MM.1S (cell line): ENCODE measurements around the gene CSGALNACT2.

Source experiments
- DNase-seq: peaks from one replicate; pipeline ENCODE4 v3.0.0-alpha.2; 2015
- H2AFZ ChIP-seq: fragments of 300-600 bp; sonication (generic); 2 replicates; pipeline ENCODE4 v1.6.0; 2016; ENCODE audit warnings: antibody characterized with exemption, low read length
- H3F3A ChIP-seq: fragments of 300-600 bp; sonication (generic); 2 replicates; pipeline ENCODE4 v1.6.1; 2016; ENCODE audit warnings: mild to moderate bottlenecking, antibody characterized with exemption, low read length, moderate library complexity, mixed read lengths; ENCODE audit not compliant: insufficient read depth
- H3K27ac ChIP-seq: fragments of 300-600 bp; sonication (generic); 2 replicates; pipeline ENCODE4 v1.5.1; 2016; ENCODE audit warnings: mild to moderate bottlenecking, low read length
- H3K27me3 ChIP-seq: fragments of 300-600 bp; sonication (generic); replicated peaks from 2 replicates; pipeline ENCODE4 v1.6.0; 2016; ENCODE audit warnings: low read length; ENCODE audit not compliant: insufficient read depth
- H3K36me3 ChIP-seq: fragments of 300-600 bp; sonication (generic); replicated peaks from 2 replicates; pipeline ENCODE4 v1.6.1; 2016; ENCODE audit warnings: mild to moderate bottlenecking, low read length, mixed read lengths; ENCODE audit not compliant: insufficient read depth
- H3K4me1 ChIP-seq: fragments of 300-600 bp; sonication (generic); 2 replicates; pipeline ENCODE4 v1.6.1; 2016; ENCODE audit warnings: low read length, mixed read lengths
- H3K4me2 ChIP-seq: fragments of 300-600 bp; sonication (generic); 2 replicates; pipeline ENCODE4 v1.6.0; 2016; ENCODE audit warnings: low read depth, low read length
- H3K4me3 ChIP-seq: fragments of 300-600 bp; sonication (generic); 2 replicates; pipeline ENCODE4 v1.5.1; 2016; ENCODE audit warnings: low read length, mixed read lengths
- H3K79me2 ChIP-seq: fragments of 300-600 bp; sonication (generic); 2 replicates; pipeline ENCODE4 v1.6.1; 2016; ENCODE audit warnings: mixed run types, low read length, mixed read lengths
- H3K9ac ChIP-seq: fragments of 300-600 bp; sonication (generic); 2 replicates; pipeline ENCODE4 v1.6.1; 2016; ENCODE audit warnings: low read length, mixed read lengths
- H3K9me2 ChIP-seq: fragments of 300-600 bp; sonication (generic); replicated peaks from 2 replicates; pipeline ENCODE4 v1.6.1; 2016; ENCODE audit warnings: mild to moderate bottlenecking, low read length, mixed read lengths; ENCODE audit not compliant: insufficient read depth
- H3K9me3 ChIP-seq: fragments of 300-600 bp; sonication (generic); replicated peaks from 2 replicates; pipeline ENCODE4 v1.6.1; 2016; ENCODE audit warnings: mild to moderate bottlenecking, low read length, mixed read lengths; ENCODE audit not compliant: insufficient read depth
- H4K20me1 ChIP-seq: fragments of 300-600 bp; sonication (generic); 2 replicates; pipeline ENCODE4 v1.6.1; 2016; ENCODE audit warnings: mild to moderate bottlenecking, low read length, moderate library complexity, mixed read lengths; ENCODE audit not compliant: insufficient read depth
- EZH2 ChIP-seq: fragments of 300-600 bp; sonication (generic); optimal IDR thresholded peaks from 2 replicates; pipeline ENCODE3; 2017; ENCODE audit warnings: low read depth, mild to moderate bottlenecking, antibody characterized with exemption, low read length, mixed read lengths
- EZH2phosphoT487 ChIP-seq: fragments of 300-600 bp; sonication (generic); IDR thresholded peaks from 2 replicates; pipeline ENCODE4 v1.6.1; 2018; ENCODE audit warnings: antibody characterized with exemption, low read length
- TF ChIP-seq, protein P1 (sequence below): fragments of 300-600 bp; sonication (generic); IDR thresholded peaks from 2 replicates; pipeline ENCODE4 v1.5.1; 2016; ENCODE audit warnings: antibody characterized with exemption, low read length, mixed read lengths

CSGALNACT2 gene

DNA sequence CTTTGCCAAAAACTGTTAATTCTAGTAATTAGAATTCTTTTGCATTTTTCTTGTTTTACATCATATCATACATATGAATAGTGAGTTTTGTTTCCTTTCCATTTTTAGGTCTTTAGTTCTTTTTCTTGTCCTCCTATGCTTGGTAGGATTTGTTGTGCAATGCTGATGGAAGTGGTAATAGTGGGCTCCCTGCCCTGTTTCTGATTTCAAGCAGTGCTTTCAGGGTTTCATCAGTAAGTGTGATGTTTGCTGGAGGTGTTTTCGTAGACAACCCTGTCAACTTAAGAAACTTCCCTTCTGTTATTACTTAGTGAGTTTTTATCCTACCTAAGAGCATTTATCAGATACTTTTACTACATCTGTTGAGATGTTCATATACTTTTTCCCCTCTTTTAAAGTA lies 50.5 kb downstream of the CSGALNACT2 start:
- no peak overlapping the region for H3K4me2 ChIP-seq
- H3K4me3 ChIP-seq, result no peak overlapping the region
- no peaks in the 10 kb centered on the region for H3F3A ChIP-seq
- H3K79me2 ChIP-seq, result no peaks in the 10 kb centered on the region
- H3K27ac ChIP-seq, result no peak overlapping the region
- H3K36me3 ChIP-seq, result no peaks in the 10 kb centered on the region; the same call in 1 of the 2 replicates
- H3K9me3 ChIP-seq, result no peaks in the 10 kb centered on the region
- no peaks in the 10 kb centered on the region for H3K27me3 ChIP-seq
- TF ChIP-seq, protein P1, sequence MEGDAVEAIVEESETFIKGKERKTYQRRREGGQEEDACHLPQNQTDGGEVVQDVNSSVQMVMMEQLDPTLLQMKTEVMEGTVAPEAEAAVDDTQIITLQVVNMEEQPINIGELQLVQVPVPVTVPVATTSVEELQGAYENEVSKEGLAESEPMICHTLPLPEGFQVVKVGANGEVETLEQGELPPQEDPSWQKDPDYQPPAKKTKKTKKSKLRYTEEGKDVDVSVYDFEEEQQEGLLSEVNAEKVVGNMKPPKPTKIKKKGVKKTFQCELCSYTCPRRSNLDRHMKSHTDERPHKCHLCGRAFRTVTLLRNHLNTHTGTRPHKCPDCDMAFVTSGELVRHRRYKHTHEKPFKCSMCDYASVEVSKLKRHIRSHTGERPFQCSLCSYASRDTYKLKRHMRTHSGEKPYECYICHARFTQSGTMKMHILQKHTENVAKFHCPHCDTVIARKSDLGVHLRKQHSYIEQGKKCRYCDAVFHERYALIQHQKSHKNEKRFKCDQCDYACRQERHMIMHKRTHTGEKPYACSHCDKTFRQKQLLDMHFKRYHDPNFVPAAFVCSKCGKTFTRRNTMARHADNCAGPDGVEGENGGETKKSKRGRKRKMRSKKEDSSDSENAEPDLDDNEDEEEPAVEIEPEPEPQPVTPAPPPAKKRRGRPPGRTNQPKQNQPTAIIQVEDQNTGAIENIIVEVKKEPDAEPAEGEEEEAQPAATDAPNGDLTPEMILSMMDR, result no peak
- TF ChIP-seq EZH2phosphoT487, result no peak
- no peak for TF ChIP-seq EZH2
- no peaks in the 10 kb centered on the region for H4K20me1 ChIP-seq
- H3K9me2 ChIP-seq, result no peaks in the 10 kb centered on the region
- no peak overlapping the region for H3K9ac ChIP-seq
- DNase-seq, result no peak
- H3K4me1 ChIP-seq, result no peaks in the 10 kb centered on the region
- no peak overlapping the region for H2AFZ ChIP-seq

DNA sequence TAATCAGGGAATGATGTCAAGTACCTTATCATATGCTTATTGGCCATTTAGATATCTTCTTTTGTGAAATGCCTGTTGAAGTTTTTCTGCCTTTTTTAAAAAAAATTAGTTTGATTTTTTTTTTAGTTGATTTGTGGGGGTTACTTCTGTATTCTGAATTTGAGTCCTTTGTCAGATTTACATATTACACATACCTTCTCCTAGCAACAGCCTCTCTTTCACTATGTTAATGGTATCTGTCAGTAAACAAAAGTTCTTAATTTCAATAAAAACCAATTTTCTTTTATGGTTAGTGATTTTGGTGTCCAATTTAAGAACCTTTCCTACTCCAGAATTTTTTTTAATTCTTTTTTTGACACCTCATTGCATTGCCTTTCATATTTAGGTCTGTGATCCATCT lies 52.0 kb downstream of the CSGALNACT2 start:
- H3K27me3 ChIP-seq, result no peaks in the 10 kb centered on the region
- no peaks in the 10 kb centered on the region for H3K9me2 ChIP-seq
- H3K4me1 ChIP-seq, result no peaks in the 10 kb centered on the region
- no peak overlapping the region for H2AFZ ChIP-seq
- no peak overlapping the region for H3K4me3 ChIP-seq
- H3K27ac ChIP-seq, result no peak overlapping the region
- DNase-seq, result no peak
- no peak overlapping the region for H3K9ac ChIP-seq
- no peaks in the 10 kb centered on the region for H3K9me3 ChIP-seq
- no peaks in the 10 kb centered on the region; the same call in 1 of the 2 replicates for H3K36me3 ChIP-seq
- no peaks in the 10 kb centered on the region for H4K20me1 ChIP-seq
- no peaks in the 10 kb centered on the region for H3F3A ChIP-seq
- TF ChIP-seq EZH2phosphoT487, result no peak
- TF ChIP-seq, protein P1, result no peak
- no peaks in the 10 kb centered on the region for H3K79me2 ChIP-seq
- H3K4me2 ChIP-seq, result no peak overlapping the region

GRCh38 chr10:43190775-43191174 lies 52.5 kb downstream of the CSGALNACT2 start:
- Histone ChIP-seq H3K9me3 (no peaks in the 10 kb centered on the region), H2AFZ (no peak overlapping the region), H3K9ac (no peak overlapping the region), H3K9me2 (no peaks in the 10 kb centered on the region), H3K79me2 (no peaks in the 10 kb centered on the region), H3K4me3 (no peak overlapping the region), H3K4me1 (no peaks in the 10 kb centered on the region), H4K20me1 (no peaks in the 10 kb centered on the region), H3K27ac (no peak overlapping the region), H3F3A (no peaks in the 10 kb centered on the region), H3K36me3 (no peaks in the 10 kb centered on the region), H3K4me2 (no peak overlapping the region), H3K27me3 (no peaks in the 10 kb centered on the region)
- no peak for TF ChIP-seq EZH2
- TF ChIP-seq EZH2phosphoT487, result no peak
- TF ChIP-seq, protein P1, result no peak
- no peak for DNase-seq
